IMR-90 (cell line): Measurements from ENCODE around the gene CCDC9. TPM values are rescaled to one million over a fixed set of nuclear protein-coding genes. Genes with fewer than 3 reads are reported as not detected.
A peak's percentile ranks its signal among the peaks of the same experiment; 100 is the strongest.

Experiments used
- ATAC-seq: fragments of 200-7000 bp; cut with Tn5 transposase; 2 replicates; pipeline ENCODE4 v1.9.1; 2020; ENCODE audit warnings: low read depth, mild to moderate bottlenecking, moderate library complexity
- BruUV-seq: library from RNA; stranded (reverse); fragments of 400-500 nt; replicated peaks from 2 replicates; lab custom pipeline; 2021; lab: Mats Ljungman, UMichigan
- CTCF ChIA-PET: fragments of 300-600 bp; formaldehyde crosslinking; extraction: SDS; loops from one replicate; lab custom pipeline; 2021; ENCODE audit warnings: antibody characterized with exemption; lab: Yijun Ruan, JAX
- POLR2A ChIA-PET: fragments of 300-600 bp; sonication (Branson Sonifier 250); formaldehyde crosslinking; loops from one replicate; lab custom pipeline; 2022; ENCODE audit warnings: antibody characterized with exemption; ENCODE audit not compliant: unreplicated experiment; lab: Charles Lee
- DNase-seq: peaks from one replicate; pipeline ENCODE4 v3.0.0; 2013
- H2AFZ ChIP-seq: replicated peaks from 2 replicates; pipeline ENCODE3; 2013; ENCODE audit warnings: low read length, mild to moderate bottlenecking; ENCODE audit not compliant: poor library complexity
- H2AK5ac ChIP-seq: 2 replicates; pipeline ENCODE4 v1.6.1; 2013; ENCODE audit warnings: low read depth, low read length, inconsistent platforms
- H2AK9ac ChIP-seq: replicated peaks from 2 replicates; pipeline ENCODE3; 2013; ENCODE audit warnings: mild to moderate bottlenecking, low read depth, low read length, moderate library complexity; ENCODE audit not compliant: poor library complexity
- H2BK120ac ChIP-seq: 2 replicates; pipeline ENCODE4 v1.6.1; 2013; ENCODE audit warnings: low read depth, low read length, inconsistent platforms
- H2BK15ac ChIP-seq: 3 replicates; pipeline ENCODE4 v1.6.1; 2013; ENCODE audit warnings: low read depth, low read length, inconsistent platforms
- H2BK20ac ChIP-seq: 2 replicates; pipeline ENCODE4 v1.6.1; 2013; ENCODE audit warnings: low read depth, mild to moderate bottlenecking, inconsistent platforms, low read length, moderate library complexity
- H2BK5ac ChIP-seq: 2 replicates; pipeline ENCODE4 v1.6.1; 2013; ENCODE audit warnings: mild to moderate bottlenecking, low read depth, low read length, inconsistent platforms; ENCODE audit not compliant: poor library complexity, severe bottlenecking
- H3K14ac ChIP-seq: replicated peaks from 2 replicates; pipeline ENCODE4 v1.6.1; 2013; ENCODE audit warnings: low read depth, low read length, inconsistent platforms
- H3K18ac ChIP-seq: 2 replicates; pipeline ENCODE4 v1.6.1; 2013; ENCODE audit warnings: low read depth, low read length, control low read depth
- H3K23ac ChIP-seq: 2 replicates; pipeline ENCODE4 v1.6.1; 2013; ENCODE audit warnings: low read depth, low read length, inconsistent platforms
- H3K27ac ChIP-seq: 2 replicates; pipeline ENCODE4 v1.5.1; 2013; ENCODE audit warnings: mild to moderate bottlenecking, control low read depth, low read length; ENCODE audit not compliant: insufficient read depth
- H3K27me3 ChIP-seq: 2 replicates; pipeline ENCODE4 v1.6.1; 2013; ENCODE audit warnings: low read length; ENCODE audit not compliant: control insufficient read depth, insufficient read depth
- H3K36me3 ChIP-seq: 2 replicates; pipeline ENCODE4 v1.6.1; 2013; ENCODE audit warnings: low read length, mixed read lengths; ENCODE audit not compliant: control insufficient read depth, insufficient read depth
- H3K4ac ChIP-seq: 2 replicates; pipeline ENCODE4 v1.6.1; 2013; ENCODE audit warnings: low read depth, low read length, inconsistent platforms
- H3K4me1 ChIP-seq: 2 replicates; pipeline ENCODE4 v1.6.1; 2013; ENCODE audit warnings: low read length, mixed read lengths; ENCODE audit not compliant: control insufficient read depth, insufficient read depth
- H3K4me2 ChIP-seq: 2 replicates; pipeline ENCODE4 v1.6.1; 2013; ENCODE audit warnings: low read depth, mild to moderate bottlenecking, control low read depth, low read length, moderate library complexity
- H3K4me3 ChIP-seq: 2 replicates; pipeline ENCODE4 v1.5.1; 2013; ENCODE audit warnings: low read depth, mild to moderate bottlenecking, control low read depth, low read length, moderate library complexity; ENCODE audit not compliant: insufficient read depth
- H3K56ac ChIP-seq: 2 replicates; pipeline ENCODE4 v1.6.1; 2013; ENCODE audit warnings: low read length, inconsistent platforms; ENCODE audit not compliant: insufficient read depth; ENCODE audit errors: extremely low read depth
- H3K79me1 ChIP-seq, 2 experiments: 2 replicates each; pipeline ENCODE4 v1.6.1; 2013; ENCODE audit warnings: low read length in 2 of 2, inconsistent platforms in 1 of 2, low read depth in 1 of 2
- H3K9ac ChIP-seq: 2 replicates; pipeline ENCODE4 v1.6.1; 2013; ENCODE audit warnings: low read depth, low read length, control low read depth
- H3K9me1 ChIP-seq: 2 replicates; pipeline ENCODE4 v1.6.1; 2013; ENCODE audit warnings: low read length, inconsistent platforms; ENCODE audit not compliant: insufficient read depth
- H3K9me3 ChIP-seq: 2 replicates; pipeline ENCODE4 v1.6.1; 2013; ENCODE audit warnings: low read length; ENCODE audit not compliant: control insufficient read depth, insufficient read depth
- H4K20me1 ChIP-seq: 2 replicates; pipeline ENCODE4 v1.6.1; 2013; ENCODE audit warnings: low read length, inconsistent platforms; ENCODE audit not compliant: insufficient read depth
- H4K5ac ChIP-seq: 2 replicates; pipeline ENCODE4 v1.6.1; 2013; ENCODE audit warnings: mild to moderate bottlenecking, low read depth, low read length, control low read depth
- H4K8ac ChIP-seq, 2 experiments: 2 replicates each; pipeline ENCODE4 v1.6.1; 2013; ENCODE audit warnings: low read depth in 2 of 2, low read length in 2 of 2, control low read depth in 1 of 2, inconsistent platforms in 1 of 2
- H4K91ac ChIP-seq: 2 replicates; pipeline ENCODE4 v1.6.1; 2013; ENCODE audit warnings: low read depth, low read length, inconsistent platforms; ENCODE audit not compliant: insufficient read depth
- RFX5 ChIP-seq: IDR thresholded peaks from 2 replicates; pipeline ENCODE4 v1.8.0; 2012; ENCODE audit warnings: low read depth, mild to moderate bottlenecking, low read length, moderate library complexity
- WGBS, 2 experiments: methylation state at CpG; one replicate each; pipeline versions ENCODE4 v1.1.5 to v1.1.7; 2013; ENCODE audit warnings: missing lambda C conversion rate in 2 of 2; ENCODE audit not compliant: insufficient read length in 1 of 2; ENCODE audit errors: extremely low coverage in 2 of 2; 5-methylcytosine and 5-hydroxymethylcytosine counted together
- dilution Hi-C: fragments of 300-500 bp; cut with HindIII; formaldehyde crosslinking; loops from one replicate; pipeline ENCODE4 v1.14.3; 2018; ENCODE audit warnings: low sequenced_read_pairs; ENCODE audit not compliant: unreplicated experiment
- in situ Hi-C: fragments of 300-500 bp; cut with MboI; formaldehyde crosslinking; loops from 3 replicates; pipeline ENCODE4 v1.14.3; 2019; ENCODE audit warnings: low sequenced_read_pairs, inconsistent platforms, mixed read lengths
- intact Hi-C: fragments of 100-400 bp; cut with micrococcal nuclease; formaldehyde crosslinking; loops from 2 replicates; pipeline ENCODE4 v1.10.0; 2022
- polyA plus RNA-seq, 3 experiments: library from polyadenylated mRNA; depleted of rRNA; stranded (reverse); fragments of >200 nt; gene quantifications; 2 replicates each; pipeline ENCODE4 v1.2.3, GENCODE V29; 2012; ENCODE audit warnings: low replicate concordance in 1 of 3
- total RNA-seq: library from RNA; depleted of rRNA; stranded (reverse); fragments of >200 nt; gene quantifications from 2 replicates; pipeline ENCODE4 v1.2.3, GENCODE V29; 2012
- TF ChIP-seq, protein P1 (sequence below): conservative IDR thresholded peaks from 2 replicates; pipeline ENCODE4 v1.5.1; 2012; ENCODE audit warnings: mild to moderate bottlenecking, low read depth, low read length, improper control_type of control experiment

Gene CCDC9
- total and polyA plus RNA-seq, 2 of the 4 experiments (the other 2 are of a cell fraction) = 2.9 to 8.6 TPM

DNA sequence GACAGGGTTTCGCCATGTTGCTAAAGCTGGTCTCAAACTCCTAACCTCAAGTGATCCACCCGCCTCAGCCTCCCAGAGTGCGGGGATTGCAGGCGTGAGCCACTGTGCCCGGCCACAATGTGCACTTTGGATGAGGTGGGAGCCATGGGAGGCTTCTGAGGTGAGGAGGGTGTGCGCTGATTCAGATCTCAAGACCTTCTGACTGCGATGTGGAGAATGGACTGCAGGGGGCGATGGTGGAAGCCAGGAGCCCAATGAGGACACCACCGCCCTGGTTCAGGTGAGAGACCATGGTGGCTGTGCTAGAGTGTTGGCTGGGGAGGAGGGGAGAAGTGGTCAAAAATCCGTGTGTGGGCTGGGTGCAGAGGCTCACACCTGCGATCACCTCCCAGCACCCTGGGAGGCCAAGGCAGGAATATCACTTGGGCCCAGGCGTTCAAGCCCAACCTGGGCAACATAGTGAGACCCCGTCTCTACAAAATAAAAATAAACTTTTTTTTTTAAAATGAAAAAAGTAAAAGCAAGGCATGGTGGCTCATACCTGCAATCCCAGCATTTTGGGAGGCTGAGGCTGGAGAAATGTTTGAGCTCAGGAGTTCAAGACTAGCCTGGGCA is 24.0 kb downstream of the CCDC9 start:
- WGBS, 2 experiments = 80% methylated on average over 4 of the region's 13 CpGs; no CpG with 5 or more reads in 1 of the 2 experiments

More for the DNA sequence above, 24.0 kb downstream of the CCDC9 start:
- in situ Hi-C loops (loop anchor here (25.0 kb wide), 1 partner anchor 432 kb away; the partner anchor contains the start of gene EHD2), intact Hi-C loops (no loop called here), dilution Hi-C loops (no loop called here)
- no peak overlapping the region for H3K27ac ChIP-seq
- no peak overlapping the region for H3K56ac ChIP-seq
- no peaks in the 10 kb centered on the region for H3K27me3 ChIP-seq
- peak overlapping the region; percentile 55 for H2AK9ac ChIP-seq
- no peak for ATAC-seq
- H3K4me1 ChIP-seq = peaks cover 10% of the 10 kb centered on the region
- ChIA-PET POLR2A (no interaction called here), CTCF (no interaction called here)
- no peak overlapping the region for H3K18ac ChIP-seq
- no peak overlapping the region for H3K14ac ChIP-seq
- H3K9ac ChIP-seq = no peak overlapping the region
- TF ChIP-seq RFX5 = no peak
- TF ChIP-seq, protein P1, sequence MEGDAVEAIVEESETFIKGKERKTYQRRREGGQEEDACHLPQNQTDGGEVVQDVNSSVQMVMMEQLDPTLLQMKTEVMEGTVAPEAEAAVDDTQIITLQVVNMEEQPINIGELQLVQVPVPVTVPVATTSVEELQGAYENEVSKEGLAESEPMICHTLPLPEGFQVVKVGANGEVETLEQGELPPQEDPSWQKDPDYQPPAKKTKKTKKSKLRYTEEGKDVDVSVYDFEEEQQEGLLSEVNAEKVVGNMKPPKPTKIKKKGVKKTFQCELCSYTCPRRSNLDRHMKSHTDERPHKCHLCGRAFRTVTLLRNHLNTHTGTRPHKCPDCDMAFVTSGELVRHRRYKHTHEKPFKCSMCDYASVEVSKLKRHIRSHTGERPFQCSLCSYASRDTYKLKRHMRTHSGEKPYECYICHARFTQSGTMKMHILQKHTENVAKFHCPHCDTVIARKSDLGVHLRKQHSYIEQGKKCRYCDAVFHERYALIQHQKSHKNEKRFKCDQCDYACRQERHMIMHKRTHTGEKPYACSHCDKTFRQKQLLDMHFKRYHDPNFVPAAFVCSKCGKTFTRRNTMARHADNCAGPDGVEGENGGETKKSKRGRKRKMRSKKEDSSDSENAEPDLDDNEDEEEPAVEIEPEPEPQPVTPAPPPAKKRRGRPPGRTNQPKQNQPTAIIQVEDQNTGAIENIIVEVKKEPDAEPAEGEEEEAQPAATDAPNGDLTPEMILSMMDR = peak; percentile 26; the same call in 1 of the 2 replicates
- no peak overlapping the region for H2BK20ac ChIP-seq
- no peak overlapping the region for H2AFZ ChIP-seq
- no peak overlapping the region for H4K91ac ChIP-seq
- H3K79me1 ChIP-seq = peaks cover 6 to 28% of the 10 kb centered on the region in 2 experiments; a peak in 3 of 4 replicates
- H3K4ac ChIP-seq = no peak overlapping the region
- peaks cover 11% of the 10 kb centered on the region for H3K9me1 ChIP-seq
- no peak overlapping the region for H3K4me2 ChIP-seq
- H2BK5ac ChIP-seq = no peak overlapping the region
- no peak overlapping the region for H4K8ac ChIP-seq
- H2AK5ac ChIP-seq = no peak overlapping the region
- no peak overlapping the region for H2BK120ac ChIP-seq
- H4K5ac ChIP-seq = no peak overlapping the region
- no peak for DNase-seq
- H3K9me3 ChIP-seq = no peaks in the 10 kb centered on the region
- no peak overlapping the region for H3K23ac ChIP-seq
- peaks cover 9% of the 10 kb centered on the region; the same call in 1 of the 2 replicates for H4K20me1 ChIP-seq
- BruUV-seq = no TSS peak
- H3K36me3 ChIP-seq = peaks cover 7% of the 10 kb centered on the region; the same call in 1 of the 2 replicates
- no peak overlapping the region; the same call in 2 of the 3 replicates for H2BK15ac ChIP-seq
- H3K4me3 ChIP-seq = no peak overlapping the region
